Metanephros (tissue), 2 donors: ENCODE measurements around the gene ANKDD1B. TPM values are rescaled to one million over a fixed set of nuclear protein-coding genes. Genes with fewer than 3 reads are reported as not detected.

Experiments
- small RNA-seq: library from RNA; depleted of rRNA; stranded (forward); fragments of <200 nt; gene quantifications from one replicate; pipeline ENCODE3, GENCODE V24; 2014; ENCODE audit warnings: low replicate concordance
- total RNA-seq: library from RNA; depleted of rRNA; stranded (reverse); fragments of >200 nt; gene quantifications from one replicate; pipeline ENCODE4 v1.2.3, GENCODE V29; 2014

ANKDD1B gene
- 6.4 TPM for total RNA-seq

GRCh38 chr5:75611311-75612225 is at the start of gene ANKDD1B:
Gene ANKDD1B, plus strand, starts transcription at chr5:75611453. Its CDS starts 182 bp downstream, at chr5:75611635.

GRCh38 chr5:75717082-75717922 is 106.0 kb downstream of the ANKDD1B start, which contains the start of gene POC5:
Gene POC5, minus strand, starts transcription at chr5:75717437. Its CDS starts 4,500 bp downstream, at chr5:75712937.

Small RNA genes lying within 50 kb of the gene (small RNA-seq; reads per million reads assigned to genes)
- not detected for gene RNU6-680P

Other genes starting within 250 kb of the ANKDD1B start
- 50.7 TPM for gene CERT1, start 99.8 kb upstream of the ANKDD1B start, total RNA-seq
- gene POLK, start 99.6 kb upstream of the ANKDD1B start, total RNA-seq = 28.3 TPM
- gene POC5, start 106.0 kb downstream of the ANKDD1B start, total RNA-seq = 12.4 TPM